ENCODE measurements around the gene TMEM185A.
"Not testable (repeated sequence)": the region's sequence is repeated elsewhere in the genome, so short reads cannot be mapped to it uniquely, and the experiment has no call there.

Gene TMEM185A

DNA sequence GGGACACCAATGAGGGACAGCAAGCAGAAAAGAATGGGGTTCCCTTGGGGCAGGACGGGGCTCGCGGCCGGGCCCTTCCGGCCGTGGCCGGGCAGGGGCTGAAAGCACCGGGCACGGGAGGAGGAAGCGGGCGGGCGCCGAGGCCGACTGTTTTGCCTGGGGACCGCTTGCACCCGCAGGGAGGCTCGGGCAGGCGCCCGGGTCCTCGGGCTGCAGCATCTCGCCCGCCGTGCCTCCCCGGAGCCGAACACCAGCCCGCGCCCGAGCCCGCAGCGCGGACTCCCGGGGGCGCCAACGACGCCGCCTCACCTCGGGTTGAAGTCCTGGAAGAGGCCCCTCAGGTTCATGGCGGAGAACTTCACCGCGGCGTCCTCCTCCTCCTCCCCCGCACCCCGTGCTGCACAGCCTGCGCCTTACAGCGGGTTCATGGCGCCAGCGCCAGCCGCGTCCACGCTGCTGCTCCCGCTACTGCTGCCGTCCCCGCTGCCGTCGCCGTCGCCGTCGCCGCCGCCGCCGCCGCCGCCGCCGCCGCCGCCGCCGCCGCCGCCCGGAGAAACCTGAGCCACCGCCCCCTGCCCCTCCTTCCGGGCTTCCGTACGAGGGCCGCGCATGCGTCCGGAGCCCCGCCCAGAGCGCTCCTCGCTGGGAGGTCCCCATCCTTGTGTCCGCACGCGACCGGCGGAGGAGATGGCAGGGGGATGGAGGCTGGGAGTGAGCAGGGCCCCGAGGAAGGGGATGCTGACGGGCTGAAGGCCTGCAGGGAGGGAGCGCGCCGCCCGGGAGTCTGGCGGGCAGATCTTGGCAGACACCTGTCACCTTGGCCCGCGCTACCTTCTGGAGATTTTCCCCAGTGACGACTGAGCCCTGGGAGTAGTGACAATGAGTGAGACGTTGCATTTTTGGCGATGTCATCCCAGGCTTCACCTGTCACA is at the start of gene TMEM185A:
TMEM185A (minus strand) TSS at position 559 of the 932 bp plus-strand sequence; CDS start at position 347, 212 bp downstream.
- DNase-seq, result peak; percentile 81

DNA sequence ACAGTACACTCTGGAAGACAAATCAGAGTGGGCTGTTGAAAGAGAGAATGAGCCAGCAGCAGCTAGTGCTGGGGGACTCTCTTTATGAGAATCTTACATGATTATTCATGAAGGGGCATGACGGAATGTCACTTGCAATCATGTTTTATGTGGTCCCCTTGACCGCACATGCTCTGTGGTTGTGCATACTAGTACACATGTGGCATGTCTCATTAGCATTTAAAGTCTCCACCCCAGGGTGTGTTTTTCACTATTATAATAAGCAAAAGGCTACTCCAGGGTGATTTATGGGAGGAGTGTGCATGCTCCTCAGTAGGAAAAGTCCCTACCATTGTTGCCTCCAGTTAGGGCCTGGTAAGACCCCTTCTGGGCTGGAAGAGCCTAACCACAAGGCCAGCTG is 49.6 kb upstream of the TMEM185A start:
- no peak for DNase-seq

DNA sequence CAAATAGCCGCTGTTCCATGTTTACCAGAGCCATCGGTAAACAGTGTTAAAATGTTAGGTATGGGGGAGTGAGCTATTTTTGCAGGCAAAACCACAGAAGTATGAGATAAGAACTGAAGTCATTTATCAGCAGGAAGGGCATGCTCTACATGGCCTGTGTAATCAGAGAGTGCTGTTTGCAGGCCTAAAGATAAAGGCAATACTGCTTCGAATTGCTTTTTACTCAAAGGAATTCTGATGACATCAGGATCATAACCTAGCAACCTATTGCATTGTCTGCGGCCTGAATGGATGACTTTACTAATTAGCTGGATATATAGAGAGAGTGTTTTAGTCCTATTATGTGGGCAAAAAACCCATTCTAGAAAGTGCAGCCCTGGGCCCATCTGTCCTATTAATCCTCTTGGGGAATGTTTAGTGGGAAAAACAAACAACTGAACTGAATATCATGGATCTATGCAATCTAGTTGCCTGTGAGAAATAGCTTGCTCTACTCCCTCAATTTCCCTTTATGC is 47.6 kb upstream of the TMEM185A start:
- not testable (repeated sequence) for DNase-seq

DNA sequence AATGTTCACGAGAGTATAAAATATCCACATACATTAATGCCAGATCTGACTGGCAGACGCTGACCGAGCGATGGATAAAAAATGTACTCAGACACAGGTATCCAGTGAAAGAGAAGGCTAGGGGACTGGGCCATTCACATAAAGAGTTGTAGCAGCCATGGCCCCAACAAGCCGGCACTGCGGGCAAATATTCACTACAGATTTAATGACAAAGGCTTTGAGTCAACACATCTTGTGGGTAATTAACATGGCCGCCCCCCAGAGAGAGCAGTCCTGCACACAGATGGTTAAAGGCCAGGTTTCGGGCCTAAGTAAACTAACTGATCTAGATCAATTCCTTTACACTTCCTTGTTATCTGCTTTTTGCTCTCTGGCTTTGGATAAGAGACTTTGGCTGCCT is 44.0 kb upstream of the TMEM185A start:
- DNase-seq, result not testable (repeated sequence)

DNA sequence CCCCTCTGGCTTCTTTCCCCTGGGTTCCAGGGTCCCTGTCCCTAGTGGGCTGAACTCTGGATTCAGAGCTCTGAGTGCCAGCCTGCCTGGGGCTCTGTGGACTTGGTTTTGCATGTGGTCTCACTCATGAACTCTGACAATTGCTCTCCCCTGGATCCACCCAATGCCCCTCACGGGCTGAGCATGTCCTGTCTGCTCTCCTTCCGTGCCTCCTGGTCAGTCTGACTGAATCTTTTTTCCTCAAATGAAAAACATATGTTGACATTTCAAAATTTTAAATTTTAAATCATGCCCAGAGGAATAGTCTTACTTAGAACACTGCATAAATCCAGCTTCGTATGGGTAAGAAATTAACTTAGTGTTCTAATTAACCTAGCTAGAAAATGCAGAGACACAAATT is 43.5 kb upstream of the TMEM185A start:
- not testable (repeated sequence) for DNase-seq

DNA sequence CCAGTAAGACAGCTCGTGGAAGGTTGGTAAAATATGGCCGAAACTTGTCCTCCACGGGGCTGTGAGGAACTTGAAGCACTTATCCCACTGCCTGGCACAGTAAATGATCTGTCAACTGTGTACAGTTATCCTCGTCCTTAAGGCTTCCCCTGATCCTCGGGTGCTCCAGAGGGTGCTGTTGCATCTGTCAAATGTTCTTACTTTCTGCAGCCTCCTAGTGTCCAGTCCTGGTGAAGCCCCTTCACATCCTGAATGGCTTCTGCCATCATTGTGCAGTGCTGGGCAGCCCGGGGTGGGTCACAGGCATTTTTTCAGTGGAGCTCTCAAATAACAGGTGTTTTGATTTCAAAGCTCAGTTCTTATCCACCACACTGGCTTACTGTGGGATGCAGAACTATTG is 29.0 kb upstream of the TMEM185A start:
- not testable (repeated sequence) for DNase-seq

DNA sequence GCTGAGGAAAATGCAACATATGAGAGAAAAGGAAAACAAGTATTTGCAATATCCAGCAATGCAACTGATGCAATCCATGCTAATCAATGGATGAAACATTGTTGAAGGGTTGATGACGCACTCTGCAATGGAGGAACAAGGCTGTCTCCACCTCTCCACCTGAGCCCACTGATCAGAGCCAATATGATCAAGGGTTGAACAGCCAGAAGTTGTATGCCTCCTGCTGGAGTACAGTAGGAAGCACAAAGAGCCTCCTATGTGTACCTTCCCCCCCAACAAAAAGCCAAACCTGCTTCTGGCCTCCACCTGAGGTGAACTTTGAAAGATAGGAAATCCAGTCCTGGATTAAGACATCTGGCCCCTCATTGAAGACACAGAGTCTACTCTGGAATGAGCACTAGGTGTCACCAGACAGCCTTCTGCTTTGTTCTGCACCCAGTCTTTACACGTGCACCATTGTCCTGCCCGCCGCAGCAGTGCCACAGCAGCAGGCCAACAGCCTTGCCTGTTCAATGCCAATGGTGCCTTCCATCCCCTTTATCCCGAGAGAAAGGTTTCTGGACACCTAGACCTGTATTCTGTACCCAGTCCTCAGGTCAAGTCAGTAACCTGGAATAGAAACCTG is 24.8 kb upstream of the TMEM185A start:
- not testable (repeated sequence) for DNase-seq

DNA sequence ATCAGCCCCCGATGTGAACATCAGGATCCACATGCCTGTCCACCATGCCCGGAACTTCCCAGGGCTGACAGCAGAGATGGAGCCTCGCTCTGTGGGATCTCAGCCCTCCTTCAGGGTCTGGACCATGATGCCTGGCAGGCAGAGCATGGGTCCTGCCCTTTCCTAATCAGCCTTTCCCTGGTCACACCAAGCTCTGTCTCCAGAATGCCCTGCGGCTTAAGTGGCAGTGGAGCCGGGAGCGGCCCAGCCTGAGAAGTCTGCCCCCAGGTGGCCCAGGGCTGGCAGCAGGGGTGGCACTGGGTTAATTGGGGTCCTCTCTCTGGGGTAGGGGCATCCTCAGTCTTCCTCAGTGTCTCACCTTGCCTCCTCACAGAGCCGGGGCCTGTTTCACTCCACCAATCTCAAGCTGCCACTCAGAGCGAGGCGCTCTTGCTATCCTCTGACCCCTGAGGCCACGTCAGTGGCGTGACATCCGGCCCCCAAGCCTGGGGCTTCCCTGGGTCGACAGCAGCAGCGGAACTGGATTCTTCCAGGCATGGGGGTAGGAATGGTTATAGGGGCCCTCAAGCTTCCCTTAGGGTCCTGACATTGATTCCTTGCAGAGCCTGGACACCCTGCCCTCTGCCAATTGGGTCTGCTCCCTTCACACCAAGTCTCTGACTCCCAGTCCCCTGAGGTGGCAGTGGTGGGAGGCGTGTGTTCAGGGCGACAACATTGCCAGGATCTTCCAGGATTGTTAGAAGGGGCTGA is 20.8 kb upstream of the TMEM185A start:
- no peak for DNase-seq

DNA sequence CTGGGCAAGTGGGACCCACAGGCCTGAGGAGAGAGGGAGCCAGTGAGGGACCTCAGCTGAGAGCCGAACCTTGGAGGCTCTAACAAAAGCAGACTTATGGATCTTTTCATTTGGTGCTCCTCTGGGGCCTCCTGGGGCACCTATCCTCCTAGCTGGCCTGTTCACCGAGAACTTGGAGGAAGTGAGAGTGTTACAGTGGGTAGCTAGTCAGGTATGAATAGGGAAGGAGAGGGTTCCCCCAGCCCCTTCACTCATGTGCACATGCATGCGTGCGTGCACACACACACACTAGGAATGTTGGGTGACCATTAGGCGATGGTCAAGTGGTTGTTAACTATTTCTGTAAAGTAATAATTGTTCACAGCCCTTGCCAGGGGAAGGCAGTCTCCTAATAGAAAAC is 18.6 kb upstream of the TMEM185A start:
- no peak for DNase-seq

DNA sequence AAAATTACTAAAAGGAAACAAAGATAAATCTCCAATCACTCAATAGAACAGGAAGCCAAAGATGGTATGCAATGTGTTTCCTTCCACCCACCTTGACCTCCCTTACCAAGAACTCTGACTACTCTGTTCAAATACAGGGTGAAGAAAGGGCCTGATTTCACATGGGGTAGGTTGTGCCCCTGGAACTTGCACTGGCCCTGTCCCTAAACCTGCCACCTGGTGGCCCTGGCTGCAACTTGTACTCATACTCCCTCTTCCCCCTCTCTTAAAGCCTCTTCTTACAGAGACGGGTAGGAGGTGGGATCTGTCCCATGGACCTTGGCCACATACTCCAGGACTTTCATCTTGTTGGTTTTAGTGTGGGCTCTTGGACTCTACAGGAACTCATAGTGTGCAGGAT is 17.3 kb upstream of the TMEM185A start:
- no peak for DNase-seq

DNA sequence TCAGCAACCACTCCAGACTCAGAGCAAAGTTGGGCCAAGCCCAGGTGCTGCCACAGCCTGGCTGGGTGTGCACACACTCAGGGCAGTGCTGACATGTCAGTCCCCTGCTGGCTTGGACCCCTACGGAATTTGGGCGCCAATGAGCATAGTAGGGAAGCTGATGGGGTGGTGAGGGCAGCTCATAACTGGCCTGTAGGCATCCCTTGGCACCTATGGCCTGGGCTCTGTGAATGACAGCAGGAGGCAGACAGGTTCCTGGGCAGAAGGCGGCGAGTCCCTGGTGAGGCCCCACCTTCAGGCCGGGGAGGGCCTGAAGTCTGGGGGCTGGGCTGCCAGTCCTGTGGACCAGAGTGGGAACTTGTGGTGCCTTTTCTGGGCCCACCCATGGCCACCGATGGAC is 15.9 kb upstream of the TMEM185A start:
- no peak for DNase-seq

DNA sequence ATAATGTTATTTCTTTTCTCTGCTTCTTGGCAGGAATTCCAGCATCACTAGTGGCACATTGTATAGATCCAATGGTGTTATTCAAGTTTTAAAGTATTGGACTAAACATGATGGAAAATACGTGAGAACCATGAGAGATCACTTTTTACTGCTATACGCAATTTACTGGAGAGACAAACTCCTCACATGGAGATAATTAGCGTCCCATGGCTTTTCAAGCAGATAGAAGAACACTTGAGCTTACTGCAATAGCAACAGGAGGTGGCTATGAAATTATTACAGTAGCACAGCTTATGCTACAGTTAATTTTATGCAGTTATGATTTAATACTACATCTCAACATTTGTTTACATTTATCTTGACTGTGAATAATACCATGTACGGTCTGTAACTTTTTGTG is 11.9 kb upstream of the TMEM185A start:
- DNase-seq, result peak; percentile 1

DNA sequence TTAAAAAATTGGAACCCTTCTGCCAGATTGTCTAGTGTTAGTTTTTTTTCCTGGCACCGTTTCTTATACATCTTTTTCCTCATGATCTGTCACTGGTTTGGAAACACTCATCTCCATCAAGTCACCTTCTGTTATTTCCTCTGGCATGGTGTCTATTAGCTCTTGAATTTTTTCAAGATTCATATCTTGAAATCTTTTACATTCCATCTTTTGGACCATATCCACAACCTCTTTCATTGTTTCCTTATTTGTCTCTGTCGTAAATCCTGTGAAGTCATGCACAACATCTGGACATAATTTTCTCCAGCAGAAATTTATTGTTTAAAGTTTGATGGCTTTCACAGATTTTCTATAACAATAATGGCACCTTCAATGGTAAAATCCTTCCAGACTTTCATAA is 10.2 kb upstream of the TMEM185A start:
- DNase-seq, result no peak

DNA sequence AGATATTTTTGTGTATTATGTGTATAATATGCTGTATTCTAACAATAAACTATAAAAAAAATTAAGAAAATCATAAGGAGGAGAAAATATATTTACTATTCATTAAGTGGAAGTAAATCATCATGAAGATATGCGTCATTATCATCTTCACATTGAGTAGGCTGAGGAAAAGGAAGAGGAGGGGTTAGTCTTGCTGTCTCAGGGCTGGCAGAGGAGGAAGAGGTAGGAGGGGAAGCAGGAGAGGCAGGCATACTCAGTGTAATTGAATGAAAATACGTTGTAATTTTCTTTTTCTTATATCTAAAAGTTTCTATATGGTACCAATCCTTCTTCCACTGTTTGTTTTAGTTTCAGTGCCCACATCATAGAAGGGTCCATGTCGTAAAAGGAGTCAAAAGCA is 9.8 kb upstream of the TMEM185A start:
- peak; percentile 1 for DNase-seq

DNA sequence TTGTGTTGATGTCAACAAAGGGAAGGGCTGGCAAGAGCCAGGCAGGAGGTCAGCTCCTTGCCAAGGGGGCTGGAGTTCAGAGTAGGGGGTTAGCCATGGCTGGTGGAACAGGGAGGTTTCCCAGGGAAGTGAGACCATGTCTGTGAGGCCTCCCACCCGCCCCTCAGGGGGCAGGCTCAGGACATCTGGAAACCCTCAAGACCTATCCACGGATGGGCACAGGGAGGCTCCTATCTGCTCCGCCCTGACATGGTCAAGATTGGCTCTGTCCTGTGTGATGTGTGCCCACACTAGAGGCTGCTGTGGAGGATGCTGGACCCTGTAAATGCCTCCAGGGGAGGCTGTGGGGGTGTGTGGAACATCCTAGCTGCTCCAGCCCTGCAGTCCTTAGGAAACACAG is 8.0 kb upstream of the TMEM185A start:
- no peak for DNase-seq

DNA sequence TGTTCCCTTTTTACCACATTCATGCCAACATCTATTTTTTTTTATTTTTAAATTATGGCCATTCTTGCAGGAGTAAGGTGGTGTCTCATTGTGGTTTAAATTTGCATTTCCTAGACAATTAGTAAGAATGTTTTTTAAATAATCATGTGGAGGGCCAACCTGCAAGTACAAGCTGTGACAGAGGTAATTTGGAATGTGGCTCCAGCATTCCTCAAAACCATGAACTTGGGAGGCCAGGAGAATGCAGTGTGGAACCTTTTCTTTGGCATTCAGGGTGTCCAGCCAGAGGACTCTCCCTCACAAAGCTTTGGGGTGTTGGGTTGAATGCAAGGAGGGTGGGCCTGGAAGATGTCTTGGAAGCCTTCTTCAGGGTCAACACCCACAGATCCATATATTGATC is 7.3 kb upstream of the TMEM185A start:
- no peak for DNase-seq

DNA sequence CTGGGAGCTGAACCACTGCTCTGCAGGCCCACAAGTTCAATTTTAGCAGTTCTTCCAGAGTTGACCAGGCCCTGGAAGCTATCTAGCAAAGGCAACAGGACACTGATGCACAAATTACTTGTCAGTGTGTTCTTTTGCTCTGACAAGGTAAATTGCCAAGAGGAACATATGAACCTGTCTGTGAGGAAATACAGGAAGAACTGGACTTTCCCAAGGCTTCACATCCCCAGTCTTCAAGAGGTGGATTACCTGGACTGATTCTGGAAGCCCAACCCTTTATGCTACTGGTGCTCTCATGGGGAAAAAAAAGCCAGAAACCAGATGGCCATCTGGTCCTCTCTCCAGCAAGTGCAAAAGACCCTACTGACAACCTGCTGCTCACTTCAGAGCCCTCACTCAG is 1.9 kb upstream of the TMEM185A start:
- DNase-seq, result no peak

DNA sequence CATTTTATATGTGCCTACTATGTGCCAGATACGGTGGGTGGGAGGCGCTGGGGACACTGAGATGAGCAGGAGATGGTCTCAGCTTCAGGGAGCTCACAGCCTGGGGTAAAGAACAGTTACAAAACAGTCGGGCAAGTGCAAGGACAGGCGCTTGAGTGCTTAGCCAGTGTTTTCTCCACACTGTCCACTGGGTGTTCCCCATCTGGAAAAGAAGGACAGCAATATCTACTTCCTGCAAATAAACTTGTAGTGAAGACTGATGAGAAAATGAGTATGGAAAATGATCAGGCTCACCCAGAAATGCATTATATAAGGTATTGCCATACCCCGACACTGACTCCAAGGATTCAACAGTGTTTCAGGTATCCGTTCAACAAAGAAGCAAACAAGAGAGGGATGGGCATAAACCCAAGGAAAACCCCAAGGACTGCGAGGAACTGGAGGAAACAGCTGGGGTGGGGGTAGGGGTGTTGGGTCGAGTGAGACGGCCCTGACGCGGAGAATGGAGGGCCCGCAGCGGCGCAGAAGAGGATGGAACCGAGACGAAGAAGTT is 835 bp downstream of the TMEM185A start:
- peak; percentile 16 for DNase-seq

DNA sequence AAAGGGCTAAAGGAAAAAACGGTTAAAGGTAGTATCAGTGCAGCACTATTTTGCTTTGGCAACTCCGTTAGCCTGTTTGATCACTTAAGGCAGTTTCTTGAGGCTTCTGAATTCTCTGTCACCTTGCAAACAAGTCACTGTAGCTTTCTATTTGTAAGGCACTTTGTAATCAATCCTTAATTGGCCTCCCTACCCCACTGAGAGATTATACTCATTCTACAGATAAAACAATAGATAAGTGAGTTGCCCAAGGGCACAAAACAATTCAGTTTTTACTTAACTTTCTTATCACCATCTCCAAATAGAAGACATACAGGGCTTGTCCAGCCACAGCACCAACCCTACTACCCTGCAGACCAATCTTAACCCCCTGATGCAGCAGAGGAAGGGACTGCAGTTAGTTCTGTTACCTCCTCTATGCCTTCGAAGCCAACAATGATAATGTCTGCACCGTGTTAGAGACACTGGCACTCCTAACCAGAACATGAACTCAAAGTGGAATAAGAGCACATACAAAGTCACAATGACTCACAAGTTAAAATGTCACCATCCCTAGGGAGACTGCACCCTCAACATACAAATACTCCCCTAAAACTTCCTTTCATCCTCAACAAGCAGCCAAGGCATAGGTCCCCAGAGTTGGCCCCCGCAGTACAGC is 1.7 kb downstream of the TMEM185A start:
- DNase-seq, result peak; percentile 7

DNA sequence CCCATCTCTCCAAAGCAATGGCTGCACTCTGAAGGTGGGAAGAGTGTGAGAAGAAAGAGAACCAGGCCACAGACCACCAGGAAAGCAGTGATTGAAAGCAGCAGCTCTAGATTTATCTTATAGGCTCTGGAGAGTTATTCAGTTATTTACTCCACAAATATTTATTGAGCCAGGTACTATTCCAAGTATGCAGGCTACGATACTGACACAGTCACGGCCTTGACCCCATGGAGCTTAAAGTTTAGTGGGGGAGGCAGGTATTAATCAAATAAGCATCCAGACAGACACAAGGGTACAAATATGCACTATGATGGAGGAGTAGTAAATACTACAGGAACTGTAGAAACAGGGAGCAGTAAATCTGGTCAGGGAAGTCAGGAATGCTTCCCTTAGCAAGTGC is 2.8 kb downstream of the TMEM185A start:
- DNase-seq, result no peak

DNA sequence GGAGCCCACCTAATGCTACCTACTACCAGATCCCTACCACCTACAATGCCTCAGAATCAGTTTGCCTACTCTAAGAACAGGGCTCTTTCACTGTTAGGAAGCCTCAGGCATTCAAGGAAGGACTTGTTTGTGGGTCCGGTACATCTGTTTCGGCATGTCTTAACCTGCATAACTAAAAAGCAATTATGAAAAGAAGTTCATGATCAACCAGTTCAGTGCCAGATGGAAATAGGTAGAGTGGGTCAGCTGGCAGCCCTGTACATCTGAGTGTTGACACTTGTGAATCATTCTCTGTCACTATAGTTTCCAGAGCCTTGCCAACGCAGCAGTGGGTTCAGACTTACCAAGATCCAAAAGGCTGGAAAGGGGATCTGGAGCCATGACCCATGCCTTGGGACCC is 3.3 kb downstream of the TMEM185A start:
- DNase-seq, result no peak

DNA sequence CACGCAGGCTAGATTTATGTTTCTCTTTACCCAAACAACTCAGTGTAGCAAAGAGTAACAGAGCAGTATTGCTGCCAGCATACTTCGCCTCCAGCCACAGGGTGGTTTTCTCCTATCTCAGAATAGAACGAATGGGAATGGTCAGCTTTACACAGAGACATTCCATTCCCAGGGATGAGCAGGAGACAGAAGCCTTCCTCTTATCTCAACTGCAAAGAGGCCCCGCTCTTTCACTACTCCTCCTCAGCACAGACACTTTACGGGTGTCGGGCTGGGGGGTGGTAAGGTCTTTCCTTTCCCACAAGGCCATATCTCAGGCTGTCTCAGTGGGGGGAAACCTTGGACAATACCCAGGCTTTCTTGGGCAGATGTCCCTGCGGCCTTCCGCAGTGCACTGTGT is 4.8 kb downstream of the TMEM185A start:
- not testable (repeated sequence) for DNase-seq

Data from NCI-H69 (cell line).